HepG2 (cell line): ENCODE measurements around the gene ZNF800. TPM values are rescaled to one million over a fixed set of nuclear protein-coding genes. Genes with fewer than 3 reads are reported as not detected.

Source experiments
- ATAC-seq: fragments of 200-7000 bp; cut with Tn5 transposase; 3 replicates; pipeline ENCODE4 v1.9.1; 2020; ENCODE audit warnings: mild to moderate bottlenecking, moderate library complexity
- BruUV-seq: library from RNA; stranded (reverse); fragments of 400-500 nt; replicated peaks from 2 replicates; lab custom pipeline; 2021; lab: Mats Ljungman, UMichigan
- CTCF ChIA-PET: fragments of 300-600 bp; formaldehyde crosslinking; extraction: SDS; loops from one replicate; lab custom pipeline; 2021; ENCODE audit warnings: low total read pairs, inconsistent platforms, low intra/inter-chr PET ratio; lab: Yijun Ruan, JAX
- POLR2A ChIA-PET: fragments of 350-600 bp; sonication (Branson Sonifier 250); formaldehyde crosslinking; loops from one replicate; lab custom pipeline; 2020; ENCODE audit warnings: antibody characterized with exemption, inconsistent platforms; lab: Yijun Ruan, JAX
- DNase-seq: peaks from one replicate; pipeline ENCODE4 v3.0.0-alpha.2; 2015; ENCODE audit warnings: low spot score
- FAIRE-seq: peaks from 3 replicates; lab custom pipeline; 2011; peaks lifted over from hg19 to GRCh38; lab: Jason Lieb, UNC
- H2AFZ ChIP-seq: one replicate; pipeline ENCODE4 v1.6.1; 2011; ENCODE audit warnings: low read length, inconsistent platforms
- H3K27ac ChIP-seq: fragments of 300-600 bp; 3 replicates; pipeline ENCODE4 v1.8.0; 2011; ENCODE audit warnings: mixed run types, mild to moderate bottlenecking, mixed read lengths, low read length, inconsistent platforms; ENCODE audit not compliant: insufficient read depth; ENCODE audit errors: extremely low read length
- H3K27me3 ChIP-seq, 2 experiments: fragments of 200-600 bp in 1 of 2; 2 replicates in 1 of 2; 3 replicates in 1 of 2; pipeline versions ENCODE4 v1.6.0 to v1.8.0; 2011; ENCODE audit warnings: low read length in 2 of 2, mild to moderate bottlenecking in 2 of 2, moderate library complexity in 2 of 2, inconsistent platforms in 1 of 2; ENCODE audit not compliant: insufficient read depth in 2 of 2, control insufficient read depth in 1 of 2
- H3K36me3 ChIP-seq, 2 experiments: fragments of 200-600 bp in 1 of 2; replicated peaks in 1 of 2; 2 replicates in 1 of 2; 3 replicates in 1 of 2; pipeline versions ENCODE4 v1.5.1 to v1.8.0; 2011; ENCODE audit warnings: low read length in 2 of 2, inconsistent platforms in 1 of 2; ENCODE audit not compliant: insufficient read depth in 2 of 2, control insufficient read depth in 1 of 2
- H3K4me1 ChIP-seq: 2 replicates; pipeline ENCODE4 v1.5.1; 2012; ENCODE audit warnings: low read length, inconsistent platforms; ENCODE audit not compliant: insufficient read depth
- H3K4me2 ChIP-seq: 2 replicates; pipeline ENCODE4 v1.6.0; 2011; ENCODE audit warnings: low read depth, low read length, inconsistent platforms
- H3K4me3 ChIP-seq, 3 experiments: fragments of 200-600 bp in 1 of 3; sonication (generic), shearing (Covaris generic) in 1 of 3; replicated peaks in 1 of 3; 2 replicates each; pipeline ENCODE4 v1.5.1; 2011 to 2016; ENCODE audit warnings: low read length in 3 of 3, inconsistent platforms in 2 of 3, low read depth in 2 of 3, mild to moderate bottlenecking in 2 of 3, control low read depth in 1 of 3, mixed read lengths in 1 of 3; ENCODE audit not compliant: insufficient read depth in 1 of 3
- H3K79me2 ChIP-seq: one replicate; pipeline ENCODE4 v1.6.1; 2011; ENCODE audit warnings: low read length, inconsistent platforms; ENCODE audit not compliant: insufficient read depth
- H3K9ac ChIP-seq: 2 replicates; pipeline ENCODE4 v1.6.0; 2011; ENCODE audit warnings: mild to moderate bottlenecking, low read depth, low read length, inconsistent platforms; ENCODE audit not compliant: insufficient read depth
- H3K9me3 ChIP-seq: 2 replicates; pipeline ENCODE4 v1.5.1; 2012; ENCODE audit warnings: mild to moderate bottlenecking, low read length
- H4K20me1 ChIP-seq: 2 replicates; pipeline ENCODE4 v1.6.0; 2011; ENCODE audit warnings: inconsistent platforms, mild to moderate bottlenecking, low read length, moderate library complexity; ENCODE audit not compliant: insufficient read depth
- FOXO1 ChIP-seq: sonication (generic); formaldehyde crosslinking; IDR thresholded peaks from 2 replicates; pipeline ENCODE4 v1.4.0; 2020; ENCODE audit warnings: missing genetic modification reagents
- GLI4 ChIP-seq: sonication (generic); formaldehyde crosslinking; IDR thresholded peaks from 2 replicates; pipeline ENCODE4 v1.5.1; 2020; ENCODE audit warnings: missing genetic modification reagents, mild to moderate bottlenecking, moderate library complexity, borderline replicate concordance
- HCFC1 ChIP-seq: fragments of 150-350 bp; IDR thresholded peaks from 2 replicates; pipeline ENCODE4 v1.6.1; 2014; ENCODE audit warnings: low read depth, low read length
- HOXA3 ChIP-seq: sonication (generic); formaldehyde crosslinking; IDR thresholded peaks from 2 replicates; pipeline ENCODE4 v1.5.0; 2020; ENCODE audit warnings: missing genetic modification reagents
- NFYB ChIP-seq: sonication (generic); formaldehyde crosslinking; IDR thresholded peaks from 2 replicates; pipeline ENCODE4 v1.4.0; 2020; ENCODE audit warnings: missing genetic modification reagents
- RFXANK ChIP-seq: IDR thresholded peaks from 2 replicates; pipeline ENCODE4 v1.6.1; 2016
- SCMH1 ChIP-seq: sonication (generic); formaldehyde crosslinking; IDR thresholded peaks from 2 replicates; pipeline ENCODE4 v1.9.0; 2021; ENCODE audit warnings: missing genetic modification reagents, mild to moderate bottlenecking, borderline replicate concordance
- YY1 ChIP-seq: IDR thresholded peaks from 2 replicates; pipeline ENCODE4 v1.6.1; 2011; ENCODE audit warnings: low read length, low read depth, moderate library complexity, mild to moderate bottlenecking; ENCODE audit not compliant: insufficient read depth, insufficient replicate concordance
- ZNF460 ChIP-seq: sonication (generic); formaldehyde crosslinking; IDR thresholded peaks from 2 replicates; pipeline ENCODE4 v1.5.1; 2020; ENCODE audit warnings: missing genetic modification reagents, mild to moderate bottlenecking, borderline replicate concordance
- ZNF598 ChIP-seq: sonication (generic); formaldehyde crosslinking; IDR thresholded peaks from 2 replicates; pipeline ENCODE4 v1.5.1; 2020; ENCODE audit warnings: mild to moderate bottlenecking, missing genetic modification reagents, borderline replicate concordance
- in situ Hi-C: cut with HindIII; loops from 2 replicates; pipeline ENCODE4 v1.10.0; 2017; ENCODE audit warnings: low pct_unique_long_range_greater_than_20kb; ENCODE audit not compliant: extremely low pct_ligation_motif_present
- intact Hi-C: fragments of 100-400 bp; cut with micrococcal nuclease; formaldehyde crosslinking; loops from one replicate; pipeline ENCODE4 v1.10.0; 2022; ENCODE audit not compliant: unreplicated experiment
- polyA plus RNA-seq, 8 experiments: library from polyadenylated mRNA; depleted of rRNA in 3 of 8; stranded (reverse) in 7 of 8; unstranded in 1 of 8; fragments of >200 nt; fragmentation: Illumina TruSeq in 4 of 8; extraction: Trizol in 4 of 8; gene quantifications; 2 replicates each; pipeline versions ENCODE4 v1.2.1 to v1.2.3, GENCODE V29; 2011 to 2016; ENCODE audit warnings: low read depth in 4 of 8, missing spikeins in 1 of 8, mixed read lengths in 1 of 8; ENCODE audit not compliant: insufficient read depth in 1 of 8
- total RNA-seq, 5 experiments: library from RNA; depleted of rRNA; stranded (reverse); fragments of >200 nt; fragmentation: Illumina TruSeq; extraction: Trizol; gene quantifications; 2 replicates each; pipeline ENCODE4 v1.2.3, GENCODE V29; 2016; ENCODE audit warnings: low read depth in 1 of 5
- TF ChIP-seq, protein P1 (sequence below): sonication (generic); formaldehyde crosslinking; IDR thresholded peaks from 2 replicates; pipeline ENCODE4 v1.8.0; 2022; ENCODE audit warnings: mild to moderate bottlenecking, missing genetic modification reagents, moderate library complexity

The ZNF800 gene
- total and polyA plus RNA-seq, 2 of the 13 experiments (the other 11 are each of a cell fraction or from before 2014, with no cell fraction given) = 7.1 to 12.7 TPM

DNA sequence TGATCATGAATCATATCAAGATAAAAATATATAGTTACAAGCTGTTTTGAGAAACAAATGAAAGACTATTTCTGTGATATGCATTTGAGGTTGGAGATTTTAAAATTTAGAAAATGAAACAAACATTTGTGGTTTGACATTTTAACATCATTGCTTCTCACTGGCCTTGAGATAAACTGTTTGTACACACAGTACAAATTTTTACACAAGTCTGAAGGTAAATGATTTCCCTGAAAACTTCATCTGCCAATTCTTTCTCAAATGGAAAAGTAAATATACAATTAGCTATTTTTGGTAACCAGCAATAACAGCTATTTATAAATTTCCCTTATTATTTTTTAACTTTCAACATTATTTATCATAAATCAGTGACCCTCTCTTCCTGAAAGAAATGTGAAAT, 38.6 kb downstream of the ZNF800 start:
- FAIRE-seq = no peak
- ATAC-seq = no peak
- in situ Hi-C loops = no loop called here
- Histone ChIP-seq H3K9me3 (no peaks in the 10 kb centered on the region), H3K36me3 (no peaks in the 10 kb centered on the region)
- POLR2A ChIA-PET = no interaction called here
- no TSS peak for BruUV-seq
- no peak for TF ChIP-seq ZNF598 (CRISPR knock-in tag)
- no peak for TF ChIP-seq SCMH1 (CRISPR knock-in tag)
- no peak for TF ChIP-seq HCFC1
- TF ChIP-seq, protein P1, sequence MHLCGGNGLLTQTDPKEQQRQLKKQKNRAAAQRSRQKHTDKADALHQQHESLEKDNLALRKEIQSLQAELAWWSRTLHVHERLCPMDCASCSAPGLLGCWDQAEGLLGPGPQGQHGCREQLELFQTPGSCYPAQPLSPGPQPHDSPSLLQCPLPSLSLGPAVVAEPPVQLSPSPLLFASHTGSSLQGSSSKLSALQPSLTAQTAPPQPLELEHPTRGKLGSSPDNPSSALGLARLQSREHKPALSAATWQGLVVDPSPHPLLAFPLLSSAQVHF (CRISPR knock-in tag) = no peak
- TF ChIP-seq RFXANK (CRISPR knock-in tag) = no peak
- TF ChIP-seq NFYB (CRISPR knock-in tag) = no peak
- no peak for TF ChIP-seq YY1
- TF ChIP-seq GLI4 (CRISPR knock-in tag) = no peak
- no peak for TF ChIP-seq ZNF460
- no peak for TF ChIP-seq FOXO1 (CRISPR knock-in tag)
- no peak for TF ChIP-seq HOXA3 (CRISPR knock-in tag)
- TF ChIP-seq, all 625 proteins: peak for 0
- H4K20me1 ChIP-seq = no peaks in the 10 kb centered on the region
- H3K4me2 ChIP-seq = no peak overlapping the region
- no peaks in the 10 kb centered on the region for H3K27me3 ChIP-seq
- H2AFZ ChIP-seq = no peak overlapping the region
- no peak for DNase-seq
- no peak overlapping the region for H3K9ac ChIP-seq
- intact Hi-C loops = no loop called here
- no peak overlapping the region for H3K27ac ChIP-seq
- CTCF ChIA-PET = no interaction called here
- no peaks in the 10 kb centered on the region for H3K79me2 ChIP-seq
- no peaks in the 10 kb centered on the region for H3K4me1 ChIP-seq
- no peak overlapping the region for H3K4me3 ChIP-seq
